GM12878 (cell line): ENCODE measurements around the gene RPSA.
A peak's percentile ranks its signal among the peaks of the same experiment; 100 is the strongest.

Experiments
- BMI1 ChIP-seq: fragments of 450-650 bp; IDR thresholded peaks from 2 replicates; pipeline ENCODE4 v1.6.1; 2016; ENCODE audit warnings: mild to moderate bottlenecking, moderate library complexity, borderline replicate concordance
- NFYB ChIP-seq: IDR thresholded peaks from 2 replicates; pipeline ENCODE4 v1.6.1; 2011; ENCODE audit warnings: low read depth, mild to moderate bottlenecking, low read length, improper control_type of control experiment, moderate library complexity; ENCODE audit not compliant: insufficient read depth
- SMC3 ChIP-seq: IDR thresholded peaks from 2 replicates; pipeline ENCODE4 v1.6.1; 2011; ENCODE audit warnings: low read length, improper control_type of control experiment, borderline replicate concordance
- SREBF2 ChIP-seq: IDR thresholded peaks from 2 replicates; pipeline ENCODE4 v1.6.1; 2012; ENCODE audit warnings: mild to moderate bottlenecking, low read length
- TF ChIP-seq, protein P1 (sequence below), 3 experiments: IDR thresholded peaks in 2 of 3; conservative IDR thresholded peaks in 1 of 3; 2 replicates each; pipeline ENCODE4 v1.5.1; 2011; ENCODE audit warnings: low read depth in 3 of 3, low read length in 3 of 3, mild to moderate bottlenecking in 3 of 3, control low read depth in 2 of 3, moderate library complexity in 2 of 3, inconsistent platforms in 1 of 3, mixed read lengths in 1 of 3; ENCODE audit not compliant: control insufficient read depth in 2 of 3, insufficient read depth in 1 of 3; ENCODE audit errors: extremely low read depth in 1 of 3
- TF ChIP-seq, protein P2 (sequence below): IDR thresholded peaks from 2 replicates; pipeline ENCODE4 v1.6.1; 2011; ENCODE audit warnings: borderline replicate concordance, low read depth, mild to moderate bottlenecking, moderate library complexity, mixed read lengths, low read length; ENCODE audit not compliant: insufficient read depth; ENCODE audit errors: extremely low read length
- TF ChIP-seq, protein P3 (sequence below): fragments of 450-650 bp; IDR thresholded peaks from 2 replicates; pipeline ENCODE4 v1.6.1; 2017; ENCODE audit warnings: mild to moderate bottlenecking, moderate library complexity

DNA sequence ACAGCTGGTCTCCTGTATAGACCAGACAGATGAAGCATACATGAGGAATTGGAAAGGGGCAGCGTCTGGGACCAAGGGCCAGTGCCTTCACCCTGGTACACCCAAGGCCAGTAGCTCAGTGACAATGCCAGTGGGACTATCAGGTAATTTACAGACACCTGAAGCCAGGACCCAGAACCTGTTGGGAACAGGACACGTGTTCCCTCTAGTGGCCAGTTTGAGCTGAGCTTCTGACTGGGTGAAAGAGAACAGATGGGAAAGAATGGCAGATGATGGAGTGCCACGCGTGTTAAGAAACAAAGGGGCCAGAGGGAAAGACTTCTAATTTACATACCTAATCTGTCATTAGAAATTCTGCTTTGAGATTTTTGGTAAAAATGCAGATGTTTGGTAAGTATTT lies 28.4 kb upstream of the RPSA start:
- TF ChIP-seq BMI1 (no peak), NFYB (no peak), SMC3 (peak; percentile 72; the same call in 1 of the 2 replicates), SREBF2 (no peak)
- TF ChIP-seq, protein P1, sequence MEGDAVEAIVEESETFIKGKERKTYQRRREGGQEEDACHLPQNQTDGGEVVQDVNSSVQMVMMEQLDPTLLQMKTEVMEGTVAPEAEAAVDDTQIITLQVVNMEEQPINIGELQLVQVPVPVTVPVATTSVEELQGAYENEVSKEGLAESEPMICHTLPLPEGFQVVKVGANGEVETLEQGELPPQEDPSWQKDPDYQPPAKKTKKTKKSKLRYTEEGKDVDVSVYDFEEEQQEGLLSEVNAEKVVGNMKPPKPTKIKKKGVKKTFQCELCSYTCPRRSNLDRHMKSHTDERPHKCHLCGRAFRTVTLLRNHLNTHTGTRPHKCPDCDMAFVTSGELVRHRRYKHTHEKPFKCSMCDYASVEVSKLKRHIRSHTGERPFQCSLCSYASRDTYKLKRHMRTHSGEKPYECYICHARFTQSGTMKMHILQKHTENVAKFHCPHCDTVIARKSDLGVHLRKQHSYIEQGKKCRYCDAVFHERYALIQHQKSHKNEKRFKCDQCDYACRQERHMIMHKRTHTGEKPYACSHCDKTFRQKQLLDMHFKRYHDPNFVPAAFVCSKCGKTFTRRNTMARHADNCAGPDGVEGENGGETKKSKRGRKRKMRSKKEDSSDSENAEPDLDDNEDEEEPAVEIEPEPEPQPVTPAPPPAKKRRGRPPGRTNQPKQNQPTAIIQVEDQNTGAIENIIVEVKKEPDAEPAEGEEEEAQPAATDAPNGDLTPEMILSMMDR (IDR thresholded peaks at IDR 0.05 in 2 of 3, conservative IDR thresholded peaks at IDR 0.05 in 1 of 3; ENCODE audit: control insufficient read depth in 2 of 3, extremely low read depth in 1 of 3, insufficient read depth in 1 of 3, low read depth in 3 of 3, low read length in 3 of 3) = peak; percentile 84 to 92 (median 91); a peak in 5 of 6 replicates
- TF ChIP-seq, protein P2, sequence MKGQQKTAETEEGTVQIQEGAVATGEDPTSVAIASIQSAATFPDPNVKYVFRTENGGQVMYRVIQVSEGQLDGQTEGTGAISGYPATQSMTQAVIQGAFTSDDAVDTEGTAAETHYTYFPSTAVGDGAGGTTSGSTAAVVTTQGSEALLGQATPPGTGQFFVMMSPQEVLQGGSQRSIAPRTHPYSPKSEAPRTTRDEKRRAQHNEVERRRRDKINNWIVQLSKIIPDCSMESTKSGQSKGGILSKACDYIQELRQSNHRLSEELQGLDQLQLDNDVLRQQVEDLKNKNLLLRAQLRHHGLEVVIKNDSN = no peak
- TF ChIP-seq, protein P3, sequence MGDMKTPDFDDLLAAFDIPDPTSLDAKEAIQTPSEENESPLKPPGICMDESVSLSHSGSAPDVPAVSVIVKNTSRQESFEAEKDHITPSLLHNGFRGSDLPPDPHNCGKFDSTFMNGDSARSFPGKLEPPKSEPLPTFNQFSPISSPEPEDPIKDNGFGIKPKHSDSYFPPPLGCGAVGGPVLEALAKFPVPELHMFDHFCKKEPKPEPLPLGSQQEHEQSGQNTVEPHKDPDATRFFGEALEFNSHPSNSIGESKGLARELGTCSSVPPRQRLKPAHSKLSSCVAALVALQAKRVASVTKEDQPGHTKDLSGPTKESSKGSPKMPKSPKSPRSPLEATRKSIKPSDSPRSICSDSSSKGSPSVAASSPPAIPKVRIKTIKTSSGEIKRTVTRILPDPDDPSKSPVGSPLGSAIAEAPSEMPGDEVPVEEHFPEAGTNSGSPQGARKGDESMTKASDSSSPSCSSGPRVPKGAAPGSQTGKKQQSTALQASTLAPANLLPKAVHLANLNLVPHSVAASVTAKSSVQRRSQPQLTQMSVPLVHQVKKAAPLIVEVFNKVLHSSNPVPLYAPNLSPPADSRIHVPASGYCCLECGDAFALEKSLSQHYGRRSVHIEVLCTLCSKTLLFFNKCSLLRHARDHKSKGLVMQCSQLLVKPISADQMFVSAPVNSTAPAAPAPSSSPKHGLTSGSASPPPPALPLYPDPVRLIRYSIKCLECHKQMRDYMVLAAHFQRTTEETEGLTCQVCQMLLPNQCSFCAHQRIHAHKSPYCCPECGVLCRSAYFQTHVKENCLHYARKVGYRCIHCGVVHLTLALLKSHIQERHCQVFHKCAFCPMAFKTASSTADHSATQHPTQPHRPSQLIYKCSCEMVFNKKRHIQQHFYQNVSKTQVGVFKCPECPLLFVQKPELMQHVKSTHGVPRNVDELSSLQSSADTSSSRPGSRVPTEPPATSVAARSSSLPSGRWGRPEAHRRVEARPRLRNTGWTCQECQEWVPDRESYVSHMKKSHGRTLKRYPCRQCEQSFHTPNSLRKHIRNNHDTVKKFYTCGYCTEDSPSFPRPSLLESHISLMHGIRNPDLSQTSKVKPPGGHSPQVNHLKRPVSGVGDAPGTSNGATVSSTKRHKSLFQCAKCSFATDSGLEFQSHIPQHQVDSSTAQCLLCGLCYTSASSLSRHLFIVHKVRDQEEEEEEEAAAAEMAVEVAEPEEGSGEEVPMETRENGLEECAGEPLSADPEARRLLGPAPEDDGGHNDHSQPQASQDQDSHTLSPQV = no peak
